Neuronal stem cell (in vitro differentiated cells): Measurements from ENCODE around the gene PTPRC.

Experiments
- DNase-seq: peaks from one replicate; pipeline ENCODE4 v3.0.0-alpha.2; 2013; ENCODE audit warnings: low spot score
- H2AFZ ChIP-seq: one replicate; pipeline ENCODE4 v1.6.1; 2013; ENCODE audit warnings: mild to moderate bottlenecking, low read length, inconsistent platforms
- H2AK5ac ChIP-seq: 2 replicates; pipeline ENCODE4 v1.6.1; 2013; ENCODE audit warnings: low read depth, mild to moderate bottlenecking, inconsistent platforms, low read length, moderate library complexity, mixed read lengths
- H2BK120ac ChIP-seq: 2 replicates; pipeline ENCODE4 v1.6.1; 2013; ENCODE audit warnings: low read depth, mild to moderate bottlenecking, inconsistent platforms, low read length, moderate library complexity, mixed read lengths
- H2BK12ac ChIP-seq: one replicate; pipeline ENCODE4 v1.6.1; 2013; ENCODE audit warnings: low read length, inconsistent platforms
- H2BK15ac ChIP-seq: 2 replicates; pipeline ENCODE4 v1.6.1; 2013; ENCODE audit warnings: mild to moderate bottlenecking, low read length, inconsistent platforms, mixed read lengths
- H2BK5ac ChIP-seq: one replicate; pipeline ENCODE4 v1.6.1; 2013; ENCODE audit warnings: inconsistent platforms, mild to moderate bottlenecking, low read length, moderate library complexity
- H3K14ac ChIP-seq: one replicate; pipeline ENCODE4 v1.6.1; 2013; ENCODE audit warnings: low read length, inconsistent platforms
- H3K18ac ChIP-seq: 2 replicates; pipeline ENCODE4 v1.6.1; 2013; ENCODE audit warnings: low read length, inconsistent platforms
- H3K23ac ChIP-seq: 2 replicates; pipeline ENCODE4 v1.6.1; 2013; ENCODE audit warnings: low read depth, mild to moderate bottlenecking, mixed read lengths, low read length, inconsistent platforms; ENCODE audit not compliant: poor library complexity
- H3K27ac ChIP-seq: replicated peaks from 3 replicates; pipeline ENCODE4 v1.5.1; 2013; ENCODE audit warnings: low read length, inconsistent platforms
- H3K27me3 ChIP-seq, 3 experiments: 2 replicates each; pipeline ENCODE4 v1.6.1; 2013; ENCODE audit warnings: low read length in 3 of 3, mild to moderate bottlenecking in 2 of 3, inconsistent platforms in 1 of 3, low read depth in 1 of 3, mixed read lengths in 1 of 3, moderate library complexity in 1 of 3; ENCODE audit not compliant: control insufficient read depth in 3 of 3, insufficient read depth in 3 of 3
- H3K36me3 ChIP-seq, 2 donors: replicated peaks in 1 of 2; 2 replicates each; pipeline ENCODE4 v1.6.1; 2013; ENCODE audit warnings: low read length in 2 of 2; ENCODE audit not compliant: control insufficient read depth in 2 of 2, insufficient read depth in 2 of 2
- H3K4ac ChIP-seq: 2 replicates; pipeline ENCODE4 v1.6.1; 2013; ENCODE audit warnings: inconsistent platforms, mild to moderate bottlenecking, low read length, moderate library complexity
- H3K4me1 ChIP-seq, 2 donors: 1 replicate in 1 of 2; 2 replicates in 1 of 2; pipeline ENCODE4 v1.6.1; 2013; ENCODE audit warnings: low read length in 2 of 2, low read depth in 1 of 2; ENCODE audit not compliant: control insufficient read depth in 2 of 2, insufficient read depth in 1 of 2
- H3K4me2 ChIP-seq: one replicate; pipeline ENCODE4 v1.6.1; 2013; ENCODE audit warnings: mild to moderate bottlenecking, low read length, inconsistent platforms; ENCODE audit not compliant: insufficient read depth, poor library complexity, severe bottlenecking
- H3K4me3 ChIP-seq, 2 donors: 2 replicates each; pipeline ENCODE4 v1.5.1; 2013; ENCODE audit warnings: low read length in 2 of 2, mild to moderate bottlenecking in 2 of 2, inconsistent platforms in 1 of 2, moderate library complexity in 1 of 2
- H3K79me1 ChIP-seq: one replicate; pipeline ENCODE4 v1.6.1; 2013; ENCODE audit warnings: low read depth, mild to moderate bottlenecking, inconsistent platforms, low read length, moderate library complexity
- H3K9ac ChIP-seq: one replicate; pipeline ENCODE4 v1.6.1; 2013; ENCODE audit warnings: mild to moderate bottlenecking, low read depth, low read length, inconsistent platforms; ENCODE audit not compliant: poor library complexity
- H3K9me3 ChIP-seq, 2 donors: replicated peaks in 1 of 2; 2 replicates each; pipeline versions ENCODE3 to v1.6.1; 2013; ENCODE audit warnings: low read length in 2 of 2, mild to moderate bottlenecking in 2 of 2, inconsistent platforms in 1 of 2, low read depth in 1 of 2, mixed read lengths in 1 of 2, moderate library complexity in 1 of 2; ENCODE audit not compliant: control insufficient read depth in 2 of 2, insufficient read depth in 1 of 2
- H4K8ac ChIP-seq: one replicate; pipeline ENCODE4 v1.6.1; 2013; ENCODE audit warnings: low read depth, mild to moderate bottlenecking, inconsistent platforms, low read length, moderate library complexity
- H4K91ac ChIP-seq: one replicate; pipeline ENCODE4 v1.6.1; 2013; ENCODE audit warnings: low read length, low read depth, mild to moderate bottlenecking, inconsistent platforms; ENCODE audit not compliant: poor library complexity
- WGBS, 2 donors: extraction: QIAGEN DNeasy Blood & Tissue Kit; methylation state at CpG; one replicate each; pipeline ENCODE4 v1.1.7; 2013; ENCODE audit warnings: missing lambda C conversion rate in 2 of 2, mixed read lengths in 1 of 2; ENCODE audit not compliant: insufficient read length in 2 of 2, insufficient replicate concordance in 1 of 2; ENCODE audit errors: extremely low coverage in 2 of 2; 5-methylcytosine and 5-hydroxymethylcytosine counted together

The PTPRC gene

GRCh38 chr1:198798923-198799386 is 160.1 kb downstream of the PTPRC start:
- Histone ChIP-seq H2BK12ac (no peak overlapping the region), H4K91ac (no peak overlapping the region), H3K27ac (no peak overlapping the region), H2AK5ac (no peak overlapping the region), H2AFZ (no peak overlapping the region), H3K14ac (no peak overlapping the region), H3K18ac (no peak overlapping the region), H3K23ac (no peak overlapping the region), H2BK15ac (no peak overlapping the region), H4K8ac (no peak overlapping the region), H3K9ac (no peak overlapping the region), H2BK5ac (no peak overlapping the region), H3K9me3 (peaks cover 2 to 22% of the 10 kb centered on the region in 2 donors), H3K4me2 (no peak overlapping the region), H3K4me1 (no peaks in the 10 kb centered on the region), H3K4me3 (no peak overlapping the region), H3K79me1 (no peaks in the 10 kb centered on the region), H3K27me3 (no peaks in the 10 kb centered on the region), H3K36me3 (no peaks in the 10 kb centered on the region), H3K4ac (no peak overlapping the region), H2BK120ac (no peak overlapping the region)
- WGBS, 2 donors: no CpG with 5 or more reads among the region's 1 CpG
- DNase-seq: no peak

DNA sequence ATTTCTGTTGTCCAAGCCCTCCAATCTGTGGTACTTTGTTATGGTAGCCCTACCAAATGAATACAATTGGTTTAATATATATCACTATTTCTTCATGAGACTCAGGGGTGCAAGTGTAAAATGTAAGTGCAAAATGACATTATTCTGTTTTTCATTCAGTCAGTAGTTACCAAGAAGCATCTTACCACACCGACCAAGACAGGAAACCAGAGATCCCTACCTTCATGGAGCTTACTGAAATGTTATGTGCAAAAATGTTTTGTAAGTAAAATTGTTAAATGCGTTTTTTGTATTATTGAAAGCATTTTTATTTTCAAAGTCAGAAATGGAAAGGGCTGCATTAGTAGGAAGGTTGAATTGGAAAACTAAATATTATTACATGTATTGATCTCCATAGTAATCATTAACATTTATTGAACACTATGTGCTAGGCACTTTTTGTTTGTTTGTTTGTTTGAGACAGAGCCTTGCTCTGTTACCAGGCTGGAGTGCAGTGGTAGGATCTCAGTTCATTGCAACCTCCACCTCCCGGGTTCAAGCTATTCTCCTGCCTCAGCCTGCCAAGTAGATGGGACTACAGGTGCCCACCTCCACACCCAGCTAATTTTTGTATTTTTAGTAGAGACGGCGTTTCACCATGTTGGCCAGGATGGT is 166.8 kb downstream of the PTPRC start:
- Histone ChIP-seq H2AFZ (no peak overlapping the region), H3K14ac (no peak overlapping the region), H3K27me3 (no peaks in the 10 kb centered on the region), H2AK5ac (no peak overlapping the region), H2BK12ac (no peak overlapping the region), H3K4ac (no peak overlapping the region), H3K9me3 (no peaks in the 10 kb centered on the region), H2BK15ac (no peak overlapping the region), H3K4me2 (no peak overlapping the region), H2BK5ac (no peak overlapping the region), H3K27ac (no peak overlapping the region), H4K8ac (no peak overlapping the region), H3K79me1 (no peaks in the 10 kb centered on the region), H3K23ac (no peak overlapping the region), H3K4me1 (no peaks in the 10 kb centered on the region), H3K4me3 (no peak overlapping the region), H4K91ac (no peak overlapping the region), H2BK120ac (no peak overlapping the region), H3K9ac (no peak overlapping the region), H3K18ac (no peak overlapping the region), H3K36me3 (no peaks in the 10 kb centered on the region)
- DNase-seq: no peak
- 100% methylated on average over 1 of the region's 5 CpGs; no CpG with 5 or more reads in 1 of the 2 donors for WGBS, 2 donors

GRCh38 chr1:198806861-198807260 is 168.0 kb downstream of the PTPRC start:
- WGBS, 2 donors: no CpG with 5 or more reads among the region's 5 CpGs
- no peak overlapping the region for H2BK5ac ChIP-seq
- no peak for DNase-seq
- H3K36me3 ChIP-seq: no peaks in the 10 kb centered on the region
- H3K9ac ChIP-seq: no peak overlapping the region
- H3K4me2 ChIP-seq: no peak overlapping the region
- no peak overlapping the region for H3K27ac ChIP-seq
- peaks cover 0 to 4% of the 10 kb centered on the region in 2 donors for H3K9me3 ChIP-seq
- H3K18ac ChIP-seq: no peak overlapping the region
- H3K4me1 ChIP-seq: no peaks in the 10 kb centered on the region
- no peak overlapping the region for H2AK5ac ChIP-seq
- H2BK12ac ChIP-seq: no peak overlapping the region
- no peak overlapping the region for H4K91ac ChIP-seq
- H2AFZ ChIP-seq: no peak overlapping the region
- H2BK15ac ChIP-seq: no peak overlapping the region
- H3K14ac ChIP-seq: no peak overlapping the region
- no peak overlapping the region for H3K4me3 ChIP-seq
- no peaks in the 10 kb centered on the region for H3K79me1 ChIP-seq
- no peaks in the 10 kb centered on the region for H3K27me3 ChIP-seq
- H4K8ac ChIP-seq: no peak overlapping the region
- no peak overlapping the region for H2BK120ac ChIP-seq
- no peak overlapping the region for H3K4ac ChIP-seq
- H3K23ac ChIP-seq: no peak overlapping the region
